Suppressor macrophage treated with lipopolysaccharide for 1 hour (primary cell): ENCODE measurements around the gene TMEM39B.
"Not testable (repeated sequence)": the region's sequence is repeated elsewhere in the genome, so short reads cannot be mapped to it uniquely, and the experiment has no call there.

Experiments used
- DNase-seq, 3 donors: peaks; one replicate each; pipeline ENCODE4 v3.0.0-alpha.2; 2020 to 2022

Gene TMEM39B

DNA sequence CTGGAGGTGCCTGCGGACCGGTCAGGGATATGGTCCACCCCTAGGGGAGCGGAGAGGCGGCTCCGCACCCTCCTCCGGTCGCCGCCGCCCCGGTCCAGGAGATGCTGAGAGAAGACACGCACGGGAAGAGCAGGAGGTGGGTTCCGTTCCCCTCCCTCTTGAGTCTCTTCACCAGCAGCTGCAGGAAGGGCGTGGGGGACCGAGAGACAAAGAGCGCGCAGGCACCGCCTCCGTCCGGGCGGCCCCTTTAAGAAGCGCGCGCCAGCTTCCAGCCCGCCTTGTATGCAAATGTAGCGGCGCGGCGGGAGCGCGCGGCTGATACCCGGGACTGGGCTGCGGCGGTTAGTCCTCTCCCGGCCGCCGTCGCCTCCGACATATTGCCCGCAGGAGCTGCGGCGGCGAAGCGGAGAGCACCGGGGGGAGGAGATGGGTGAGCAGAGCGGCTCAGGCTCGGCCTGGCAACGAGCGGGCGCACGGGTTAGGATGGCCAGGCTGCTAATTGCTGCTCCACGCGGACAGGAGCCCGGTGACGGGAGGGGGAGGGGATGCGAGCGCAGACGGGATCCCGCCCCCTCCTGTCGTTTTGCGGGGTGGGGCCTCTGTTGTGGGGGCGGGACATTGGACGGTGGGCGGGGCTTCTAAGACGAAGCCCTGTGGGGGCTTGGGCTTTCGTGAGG is at the start of gene TMEM39B:
Gene TMEM39B, plus strand, starts transcription at position 318 of the 677 bp plus-strand sequence. Its CDS starts 109 bp downstream, at position 427.
- DNase-seq, result peak; percentile 94 to 97 (median 97)

DNA sequence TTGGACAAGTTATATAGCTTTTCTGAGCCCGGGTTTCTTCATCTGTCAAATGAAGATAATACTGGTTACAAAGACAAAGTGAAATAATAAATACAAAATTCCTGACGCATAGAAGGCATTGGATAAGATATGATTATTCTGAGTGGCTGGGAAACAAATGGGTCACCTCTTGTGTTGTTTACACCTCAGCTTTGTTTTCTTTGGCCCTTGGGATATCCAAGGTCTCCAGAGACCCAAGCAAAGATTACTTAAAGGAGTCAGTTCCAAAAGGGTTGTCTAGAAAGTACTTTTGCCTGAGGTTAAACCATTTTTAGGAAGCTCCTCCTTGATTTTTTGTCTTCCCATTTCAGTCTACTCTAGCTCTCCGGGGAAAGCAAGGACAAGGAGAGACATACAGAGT is 49.4 kb upstream of the TMEM39B start:
- DNase-seq, result no peak

DNA sequence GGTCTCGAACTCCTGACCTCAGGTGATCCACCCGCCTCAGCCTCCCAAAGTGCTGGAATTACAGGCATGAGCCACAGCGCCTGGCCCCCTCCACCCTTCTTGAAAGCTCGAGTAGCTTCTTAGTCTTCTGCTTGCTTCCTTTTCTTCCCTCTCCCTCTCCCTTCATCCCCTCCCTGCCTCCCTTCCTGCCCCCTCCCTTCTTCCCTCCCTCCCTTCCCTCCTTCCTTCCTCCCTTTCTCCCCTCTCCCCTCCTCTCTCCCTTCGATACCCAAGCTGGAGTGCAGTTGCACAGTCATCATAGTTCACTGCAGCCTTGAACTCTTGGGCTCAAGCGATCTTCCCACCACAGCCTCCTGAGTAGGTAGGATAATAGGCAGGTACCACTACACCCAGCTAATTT is 47.2 kb upstream of the TMEM39B start:
- DNase-seq, result no peak

DNA sequence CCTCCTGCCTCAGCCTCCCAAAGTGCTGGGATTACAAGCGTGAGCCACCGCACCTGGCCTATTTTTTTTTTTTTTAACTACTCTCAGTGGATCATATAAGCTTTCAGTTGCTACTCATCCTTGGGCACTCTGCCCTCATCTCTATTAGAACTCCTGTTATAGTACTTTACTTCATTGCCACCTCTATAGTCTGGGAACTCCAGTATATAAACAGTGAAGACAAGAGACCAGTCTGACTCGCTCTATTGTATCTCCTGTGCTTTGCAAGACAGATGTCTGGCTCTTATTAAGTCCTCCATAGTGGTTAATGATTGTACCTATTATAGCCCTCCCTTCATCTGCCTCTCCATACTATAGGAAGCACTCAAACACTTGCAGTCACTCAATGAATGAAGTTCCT is 44.0 kb upstream of the TMEM39B start:
- no peak for DNase-seq

DNA sequence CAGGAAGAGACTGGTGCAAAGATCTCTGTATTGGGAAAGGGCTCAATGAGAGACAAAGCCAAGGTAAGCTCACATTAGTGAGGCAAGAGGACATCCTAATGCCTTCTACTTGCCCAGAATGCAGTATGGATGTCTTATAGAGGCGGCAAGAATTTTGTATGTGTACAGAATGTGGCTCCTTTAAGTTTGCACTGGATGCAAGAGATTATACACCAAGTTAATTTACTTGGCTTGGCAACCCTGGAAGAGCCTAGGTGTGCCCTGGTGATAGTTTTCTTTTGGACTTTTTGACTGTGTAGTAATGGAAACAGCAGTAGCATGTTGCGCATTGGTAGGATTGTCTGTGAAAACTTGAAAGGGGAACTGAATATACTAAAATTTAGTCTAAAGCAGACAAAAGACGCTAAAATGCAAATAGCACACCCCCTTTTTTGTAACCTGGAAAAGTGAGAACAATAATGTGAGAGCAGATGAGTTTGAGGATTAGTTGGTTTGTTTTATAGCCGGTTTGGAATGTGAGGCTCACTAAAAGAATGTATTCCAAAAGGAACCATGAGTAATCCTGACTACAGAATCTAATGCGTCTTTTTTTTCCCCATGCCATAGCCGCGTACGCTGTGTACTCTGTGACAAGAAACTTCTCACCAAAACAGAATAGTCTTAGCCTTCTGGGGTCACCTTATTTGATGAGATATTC is 41.0 kb upstream of the TMEM39B start:
- DNase-seq, result no peak

DNA sequence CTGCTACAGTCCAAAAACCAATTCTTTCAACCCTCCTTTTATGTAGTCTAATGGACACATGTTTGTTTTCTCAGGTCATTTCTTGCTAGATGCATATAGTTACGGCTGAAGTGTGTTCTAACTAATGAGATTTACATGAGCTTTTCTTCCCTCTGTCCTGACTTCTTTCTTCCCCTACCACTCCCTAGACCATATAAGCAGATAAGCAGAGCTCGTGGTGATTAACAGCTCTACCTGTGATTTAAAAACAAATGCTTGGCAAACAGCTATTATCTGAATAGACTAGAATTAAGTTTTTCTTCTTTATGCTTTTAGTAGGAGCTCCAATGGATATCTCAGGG is 40.5 kb upstream of the TMEM39B start:
- DNase-seq, result no peak

DNA sequence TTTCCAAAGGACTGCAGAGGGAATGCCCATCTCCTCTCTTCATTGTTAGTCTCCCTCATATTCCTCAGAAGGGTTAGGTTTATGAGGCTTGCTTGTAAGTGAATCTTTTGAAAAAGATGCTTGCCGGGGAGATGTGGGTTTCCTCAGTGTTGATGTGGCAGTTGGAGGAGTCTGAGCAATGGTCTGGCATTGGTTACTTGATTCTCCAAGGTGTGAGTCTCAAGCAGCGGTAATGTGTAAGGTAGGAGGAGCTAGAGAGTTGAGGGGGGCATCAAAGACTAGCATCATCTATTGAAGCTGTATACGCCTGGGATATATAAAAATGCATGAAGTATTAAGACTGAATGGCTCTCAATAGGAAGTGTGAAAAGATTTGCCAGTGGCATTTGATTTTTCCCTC is 37.6 kb upstream of the TMEM39B start:
- DNase-seq, result no peak

DNA sequence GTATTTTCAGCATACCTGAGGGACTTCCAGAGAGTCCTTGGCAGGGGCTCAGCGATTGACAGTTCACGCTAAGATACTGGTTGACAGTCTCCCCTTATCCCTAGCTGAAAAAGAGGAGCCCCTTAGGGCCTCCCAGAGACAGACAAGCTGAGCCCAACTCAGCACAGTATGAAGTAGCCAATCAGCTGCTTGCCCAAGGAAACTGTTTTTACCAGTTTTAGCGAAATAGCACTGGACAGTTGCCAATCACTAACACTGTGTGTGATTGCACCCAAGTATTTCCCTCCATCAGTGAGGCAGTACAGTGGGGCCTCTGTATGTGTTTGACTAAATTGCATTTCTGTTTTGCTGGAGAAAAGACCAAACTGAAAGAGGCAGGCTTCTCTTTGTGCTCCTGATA is 32.0 kb upstream of the TMEM39B start:
- DNase-seq, result no peak

DNA sequence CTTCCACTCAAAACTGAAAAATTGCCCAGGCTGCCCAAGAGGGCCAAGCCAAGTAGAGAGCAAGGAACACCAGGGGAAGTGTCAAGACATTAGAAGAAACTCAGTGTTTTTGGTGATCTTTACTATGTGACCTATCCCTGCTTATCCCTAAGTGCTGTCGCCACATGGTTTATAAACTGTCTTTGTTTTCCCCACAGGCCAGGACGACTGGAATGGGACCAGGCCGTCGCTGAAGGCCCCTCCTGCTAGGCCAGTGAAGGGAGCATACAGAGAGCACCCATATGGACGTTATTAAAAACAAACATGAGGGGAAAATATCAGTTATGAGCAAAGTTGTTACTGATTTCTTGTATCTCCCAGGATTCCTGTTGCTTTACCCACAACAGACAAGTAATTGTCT is 30.4 kb upstream of the TMEM39B start:
- DNase-seq, result no peak

DNA sequence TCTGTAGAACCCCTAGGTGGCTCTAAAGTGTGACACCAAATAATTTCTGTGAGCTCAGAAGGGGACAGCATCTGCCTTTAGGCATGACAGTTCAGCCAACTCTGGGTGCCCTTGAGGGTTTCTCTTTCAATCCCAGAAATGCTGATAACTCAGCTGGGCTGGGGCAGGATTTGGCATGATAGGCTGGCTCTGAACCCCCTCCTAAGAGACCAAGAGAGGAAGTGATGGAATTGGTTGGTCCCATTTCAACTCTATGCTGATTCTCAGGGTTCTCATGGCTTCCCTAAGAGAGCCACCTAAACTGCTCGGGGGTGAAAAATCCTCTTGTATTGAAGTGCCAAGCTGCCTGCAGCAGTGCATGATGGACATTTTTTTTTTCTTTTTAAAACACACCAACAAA is 28.5 kb upstream of the TMEM39B start:
- DNase-seq, result no peak

DNA sequence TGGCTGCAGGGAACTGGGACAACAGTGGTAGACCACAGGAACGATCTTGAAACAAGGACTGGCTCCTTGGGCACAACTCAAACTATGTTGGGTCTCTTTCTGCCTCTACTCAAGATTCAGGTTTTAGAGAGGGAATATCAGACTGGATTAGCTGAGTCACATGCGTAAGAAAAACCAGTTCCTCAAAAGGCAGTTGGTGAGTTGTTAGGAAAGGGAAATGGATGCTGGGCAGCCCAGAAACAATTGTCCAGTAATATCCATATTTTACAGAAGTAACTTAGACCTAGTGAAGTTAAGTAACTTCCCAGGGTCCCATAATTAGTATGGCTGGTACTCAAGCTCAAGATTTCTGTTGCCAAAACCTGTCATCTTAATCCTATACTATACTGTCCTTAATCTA is 27.0 kb upstream of the TMEM39B start:
- peak; percentile 75 to 90 (median 89) for DNase-seq

DNA sequence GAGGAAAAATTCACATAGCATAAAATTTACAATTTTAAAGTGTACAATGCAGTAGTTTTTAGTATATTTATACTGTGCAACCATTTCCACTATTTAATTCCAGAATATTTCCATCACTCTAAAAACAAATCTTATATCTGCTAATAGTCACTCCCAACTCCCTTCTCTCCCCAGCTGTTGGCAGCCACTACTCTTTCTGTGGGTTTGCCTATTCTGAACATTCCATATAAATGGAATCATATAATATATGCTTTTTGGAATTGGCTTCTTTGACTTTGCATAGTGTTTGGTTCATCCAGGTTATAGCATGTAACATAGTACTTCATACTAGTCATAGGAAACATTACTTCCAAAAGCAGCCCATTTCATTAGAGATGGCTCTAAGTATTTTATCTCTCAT is 25.0 kb upstream of the TMEM39B start:
- DNase-seq, result no peak

DNA sequence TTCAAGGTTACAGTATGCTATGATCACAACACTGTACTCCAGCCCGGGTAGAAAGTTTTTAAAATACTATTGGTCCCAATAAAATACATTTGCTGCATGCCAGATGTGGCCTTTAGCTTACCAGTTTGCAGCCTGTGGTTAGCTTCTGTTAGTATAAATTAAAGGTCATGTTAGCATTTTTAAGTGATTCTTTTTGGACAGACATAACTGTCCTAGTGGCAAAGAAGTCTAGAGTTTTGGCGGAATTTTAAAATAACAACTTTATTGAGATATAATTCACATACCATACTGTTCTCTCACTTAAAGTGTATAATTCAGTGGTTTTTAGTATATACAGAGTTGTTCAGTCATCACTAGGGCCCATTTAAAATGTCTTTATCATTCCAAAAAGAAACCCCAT is 24.3 kb upstream of the TMEM39B start:
- DNase-seq, result no peak

DNA sequence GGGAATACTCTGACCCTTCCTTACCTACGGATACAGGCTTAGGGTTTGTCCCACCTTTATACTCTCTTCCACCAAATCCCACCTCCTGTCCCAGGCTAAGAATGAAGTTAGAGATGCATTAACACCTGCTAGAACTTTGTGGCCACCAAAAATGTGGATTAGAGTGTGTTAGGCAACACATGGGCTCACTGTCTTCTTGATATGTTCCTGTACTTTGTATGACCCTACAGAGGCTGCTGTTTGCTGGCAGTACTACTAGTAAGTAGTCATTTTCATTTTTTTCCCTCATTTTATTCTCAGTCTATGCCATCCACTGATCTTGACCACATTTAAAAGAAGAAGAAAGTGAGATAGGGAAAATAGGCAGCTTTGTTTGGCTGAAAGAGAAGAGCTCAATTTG is 21.0 kb upstream of the TMEM39B start:
- DNase-seq, result no peak

DNA sequence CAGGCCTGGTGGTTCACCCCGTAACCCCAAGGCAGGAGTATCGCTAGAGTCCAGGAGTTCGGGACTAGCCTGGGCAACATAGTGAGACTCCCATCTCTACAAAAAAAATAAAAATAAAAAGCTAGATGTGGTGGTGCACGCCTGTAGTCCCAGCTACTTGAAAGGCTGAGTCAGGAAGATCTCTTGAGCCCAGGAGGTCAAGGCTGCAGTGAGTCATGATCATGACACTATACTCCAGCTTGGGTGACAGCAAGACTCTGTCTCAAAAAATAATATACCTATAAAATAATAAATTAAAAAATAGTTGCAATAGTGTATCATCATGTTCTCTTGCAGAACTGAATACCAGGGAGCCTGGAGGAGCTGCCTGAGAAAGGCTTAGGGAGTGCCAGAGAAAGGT is 19.9 kb upstream of the TMEM39B start:
- DNase-seq, result peak in 2 of 3 donors; percentile 17 to 45

DNA sequence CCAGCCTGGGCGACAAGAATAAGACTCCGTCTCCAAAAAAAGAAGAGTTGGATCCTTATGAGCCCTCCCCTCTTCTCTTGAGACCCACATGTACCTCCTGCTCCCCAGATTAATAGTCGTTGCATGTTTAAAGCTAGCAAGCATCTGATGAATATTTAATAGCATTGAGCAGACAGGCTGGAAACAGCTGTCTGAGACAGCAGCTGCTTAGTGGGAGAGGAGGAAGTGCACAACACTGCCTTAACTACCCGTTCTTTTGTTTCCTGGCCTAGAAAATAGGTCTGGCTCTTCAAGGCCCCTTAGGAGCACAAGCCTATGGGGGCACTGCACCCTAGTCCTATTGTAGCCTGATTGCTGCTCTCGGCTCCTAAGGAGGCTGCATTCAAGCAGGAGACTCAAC is 17.3 kb upstream of the TMEM39B start:
- no peak for DNase-seq

DNA sequence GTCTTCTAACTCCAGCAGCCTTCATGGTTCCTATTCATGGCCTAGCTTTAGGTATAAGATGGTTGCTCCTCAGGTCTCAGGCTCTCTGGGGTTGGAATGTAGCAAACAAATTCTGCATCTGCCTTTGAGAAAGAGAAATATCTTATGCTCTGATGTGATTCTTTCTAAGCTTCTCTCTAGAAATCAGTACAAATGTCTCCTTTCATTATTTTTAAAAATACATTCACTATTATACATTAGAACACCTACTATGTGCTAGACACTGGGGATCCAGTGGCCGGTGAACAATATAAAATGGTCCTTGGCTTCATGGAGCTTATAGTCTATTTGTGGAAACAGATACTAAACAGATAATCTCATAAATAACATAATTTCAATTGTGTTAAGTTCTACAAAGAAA is 16.1 kb upstream of the TMEM39B start:
- DNase-seq, result no peak

DNA sequence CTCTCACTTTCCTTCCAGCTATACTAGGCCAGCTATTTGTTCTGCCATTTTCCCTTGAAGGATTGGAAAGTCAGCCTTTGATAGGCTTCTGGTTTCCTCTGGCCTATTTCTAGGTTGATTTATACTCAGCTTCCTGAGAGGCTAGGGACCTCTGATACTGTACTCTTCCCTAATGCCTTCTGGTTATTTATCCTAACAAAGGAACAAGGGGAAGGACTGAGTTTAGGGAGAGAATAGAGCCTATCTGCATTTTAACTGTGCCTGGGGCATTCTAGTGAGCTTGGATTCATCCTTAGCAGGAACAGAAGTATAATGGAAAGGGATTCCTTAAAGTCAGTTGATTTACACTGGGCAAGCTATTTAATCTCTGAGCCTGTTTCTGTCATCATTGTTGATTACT is 11.8 kb upstream of the TMEM39B start:
- DNase-seq, result no peak

DNA sequence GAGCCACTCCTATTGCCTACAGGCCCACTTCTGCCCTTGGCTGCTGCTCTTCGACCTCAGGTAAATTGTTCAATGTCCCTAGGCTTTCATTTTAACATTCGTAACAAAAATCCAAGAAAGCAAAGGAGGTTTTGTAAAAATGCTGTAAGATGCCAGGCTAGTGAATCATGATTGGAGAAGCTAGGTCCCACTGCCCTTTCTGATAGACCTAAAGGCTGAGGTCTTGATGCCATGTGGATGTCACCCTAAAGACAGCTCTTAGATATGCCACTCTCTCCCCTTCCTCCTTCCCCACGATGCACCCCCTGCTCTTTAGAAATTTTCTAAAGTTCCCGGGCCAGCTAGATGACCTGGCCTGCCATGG is 9.9 kb upstream of the TMEM39B start:
- DNase-seq, result no peak

DNA sequence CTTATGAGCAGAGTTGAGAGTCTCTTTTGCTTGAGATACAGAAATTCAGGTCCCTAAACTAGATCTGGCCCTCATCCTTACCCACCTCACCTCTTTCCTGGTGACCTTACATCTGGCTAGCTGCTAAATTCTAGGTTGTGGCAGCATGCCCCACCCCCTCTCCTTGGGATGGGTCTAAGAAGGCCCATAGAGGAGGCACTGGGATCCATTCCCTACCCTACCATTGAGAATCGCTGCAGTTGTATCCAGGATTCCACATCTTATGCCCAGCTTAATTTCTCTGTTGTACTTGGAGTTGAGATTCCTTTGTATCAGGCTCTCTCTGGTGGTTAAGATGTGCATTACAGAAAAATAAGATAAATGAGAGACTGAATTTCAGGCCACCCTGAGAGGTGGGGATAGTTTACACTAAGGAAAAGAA is 9.5 kb upstream of the TMEM39B start:
- peak; percentile 35 to 62 (median 55) for DNase-seq

DNA sequence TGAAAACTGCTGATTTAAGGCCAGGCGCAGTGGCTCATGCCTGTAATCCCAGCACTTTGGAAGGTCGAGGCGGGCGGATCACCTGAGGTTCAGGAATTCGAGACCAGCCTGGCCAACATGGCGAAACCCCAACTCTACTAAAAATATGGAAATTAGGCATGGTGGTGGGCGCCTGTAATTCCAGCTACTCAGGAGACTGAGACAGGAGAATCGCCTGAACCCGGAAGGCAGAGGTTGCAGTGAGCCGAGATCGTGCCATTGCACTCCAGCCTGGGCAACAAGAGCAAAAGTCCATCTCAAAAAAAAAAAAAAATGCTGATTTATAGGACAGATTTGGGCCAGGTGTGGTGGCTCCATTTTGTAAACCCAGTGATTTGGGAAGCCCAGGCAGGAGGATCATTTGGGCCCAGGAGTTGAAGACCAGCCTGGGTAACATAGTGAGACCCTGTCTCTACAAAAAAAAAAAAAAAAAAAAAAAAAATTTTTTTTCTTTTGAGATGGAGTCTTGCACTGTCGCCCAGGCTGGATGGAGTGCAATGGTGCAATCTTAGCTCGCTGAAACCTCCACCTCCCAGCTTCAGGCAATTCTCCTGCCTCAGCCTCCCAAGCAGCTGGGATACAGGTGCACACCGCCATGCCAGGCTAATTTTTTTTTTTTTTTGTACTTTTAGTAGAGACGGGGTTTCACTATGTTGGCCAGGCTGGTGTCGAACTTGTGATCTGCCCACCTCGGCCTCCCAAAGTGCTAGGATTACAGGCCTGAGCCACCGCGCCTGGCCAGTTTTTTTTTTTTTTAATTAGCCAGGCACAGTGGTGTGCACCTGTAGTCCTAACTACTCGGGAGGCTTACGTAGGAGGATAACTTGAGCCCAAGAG is 6.9 kb upstream of the TMEM39B start:
- DNase-seq, result not testable (repeated sequence)

DNA sequence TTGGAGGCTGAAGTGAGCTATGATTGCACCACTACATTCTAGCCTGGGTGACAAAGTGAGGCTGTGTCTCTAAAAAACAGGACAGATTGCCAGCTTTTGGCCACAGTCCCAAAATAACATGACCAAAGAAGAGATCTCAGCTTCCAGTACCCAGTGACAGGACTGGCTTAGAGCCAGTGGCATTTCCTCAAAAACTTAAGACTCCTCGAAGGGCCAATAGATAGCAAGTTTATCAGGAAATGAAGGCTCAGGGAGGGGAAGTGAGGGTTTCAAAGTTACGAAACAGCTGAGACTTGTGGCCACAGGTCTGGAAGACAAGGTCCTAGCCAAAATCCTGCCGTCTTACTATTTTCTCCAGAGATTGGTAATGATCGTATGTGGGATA is 6.3 kb upstream of the TMEM39B start:
- peak; percentile 88 to 97 (median 93) for DNase-seq

DNA sequence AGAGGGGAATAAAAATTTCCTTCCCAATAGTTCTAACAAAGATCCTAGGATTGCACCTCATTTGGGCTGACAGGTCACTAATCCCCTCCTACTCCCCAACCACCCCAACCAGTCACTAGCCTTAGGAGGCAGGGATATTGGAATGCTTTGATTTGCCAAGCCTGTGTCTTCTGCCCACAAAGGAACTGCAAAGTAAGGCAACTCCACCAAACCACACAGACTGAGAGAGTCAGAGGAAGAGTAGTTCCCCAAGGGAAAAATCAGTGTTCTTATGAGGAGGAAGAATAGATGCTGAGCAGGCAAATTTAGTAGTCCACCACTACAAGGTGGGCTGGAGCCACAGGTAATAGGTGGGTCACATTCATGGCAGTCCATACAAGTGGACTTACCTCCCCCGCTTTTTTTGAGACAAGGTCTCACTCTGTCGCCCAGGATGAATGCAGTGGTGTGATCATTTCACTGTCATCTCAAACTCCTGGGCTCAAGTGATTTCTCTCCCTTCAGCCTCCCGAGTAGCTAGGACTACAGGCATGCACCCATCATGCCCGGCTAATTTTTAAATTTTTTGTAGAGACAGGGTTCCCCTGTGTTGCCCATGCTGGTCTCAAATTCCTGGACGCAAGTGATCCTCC is 3.7 kb upstream of the TMEM39B start:
- peak; percentile 32 to 47 (median 46) for DNase-seq
